Suppressor macrophage treated with lipopolysaccharide for 1 hour (primary cell): ENCODE data around the gene CELF4.
A peak's percentile ranks its signal among the peaks of the same experiment; 100 is the strongest.

Experiments used
- DNase-seq, 3 donors: peaks; one replicate each; pipeline ENCODE4 v3.0.0-alpha.2; 2020 to 2022

The CELF4 gene

GRCh38 chr18:37435150-37435867 is 130.3 kb downstream of the CELF4 start:
- no peak for DNase-seq

DNA sequence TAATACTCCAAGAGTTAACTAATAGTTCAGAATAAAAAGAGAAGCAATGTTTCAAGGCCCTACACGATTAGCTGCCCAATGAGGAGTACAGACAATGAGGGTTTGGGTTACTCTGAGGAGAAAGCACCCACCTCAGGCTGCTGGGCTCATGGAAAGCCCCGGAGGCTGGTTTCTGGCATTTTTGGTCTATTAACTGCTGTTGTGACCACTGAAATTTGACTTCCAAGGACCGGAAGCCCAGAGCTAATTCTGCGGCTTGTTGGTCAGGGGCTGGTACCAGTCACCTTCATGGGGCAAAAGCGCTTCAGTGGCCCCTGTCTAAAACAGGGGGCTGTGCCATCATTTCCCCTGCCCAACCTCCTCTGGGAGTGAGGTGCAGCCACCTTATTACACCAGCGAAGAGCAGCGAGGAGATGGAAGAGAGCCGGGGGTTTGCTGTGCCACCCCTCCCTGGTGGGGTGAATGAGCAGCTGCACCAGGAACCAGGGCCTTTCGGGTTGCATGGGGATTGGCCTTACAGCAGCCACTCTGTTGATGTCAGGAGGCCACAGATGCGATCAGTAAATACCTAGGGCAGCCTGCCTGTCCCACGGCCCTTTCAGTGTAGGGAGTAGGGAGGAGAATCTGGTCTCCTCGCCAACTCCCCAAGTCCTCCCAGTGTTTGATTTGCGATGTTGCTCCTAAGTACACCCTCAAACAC is 131.3 kb downstream of the CELF4 start:
- no peak for DNase-seq

- peak in 1 of 3 donors; percentile 8 for DNase-seq
Measured at GRCh38 chr18:37432436-37433195, 133.0 kb downstream of the CELF4 start.

GRCh38 chr18:37430357-37431076 is 135.1 kb downstream of the CELF4 start:
- no peak for DNase-seq

DNA sequence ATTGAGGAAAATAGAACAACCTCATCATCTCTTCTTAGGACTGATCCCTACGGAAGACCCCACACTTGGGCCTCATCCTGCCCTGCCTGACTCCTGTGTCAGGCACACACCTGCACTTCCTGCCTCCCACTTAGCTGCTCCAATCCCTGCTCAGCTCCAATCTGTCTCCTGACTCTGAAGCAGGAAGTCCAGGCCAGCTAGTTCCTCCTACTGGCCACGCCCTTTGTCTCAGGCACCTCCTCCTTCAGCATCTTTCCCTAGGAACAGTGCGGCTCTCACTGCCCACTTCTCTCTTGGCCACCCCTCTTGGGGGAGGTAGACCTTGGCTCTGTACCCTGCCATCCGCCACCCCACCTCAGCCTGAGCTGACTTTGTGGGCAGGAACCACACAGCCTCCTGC is 135.8 kb downstream of the CELF4 start:
- peak in 1 of 3 donors; percentile 9 for DNase-seq

- no peak for DNase-seq
Measured at GRCh38 chr18:37428288-37428974, 137.2 kb downstream of the CELF4 start.

- DNase-seq, result no peak
Measured at GRCh38 chr18:37426586-37426985, 139.0 kb downstream of the CELF4 start.

DNA sequence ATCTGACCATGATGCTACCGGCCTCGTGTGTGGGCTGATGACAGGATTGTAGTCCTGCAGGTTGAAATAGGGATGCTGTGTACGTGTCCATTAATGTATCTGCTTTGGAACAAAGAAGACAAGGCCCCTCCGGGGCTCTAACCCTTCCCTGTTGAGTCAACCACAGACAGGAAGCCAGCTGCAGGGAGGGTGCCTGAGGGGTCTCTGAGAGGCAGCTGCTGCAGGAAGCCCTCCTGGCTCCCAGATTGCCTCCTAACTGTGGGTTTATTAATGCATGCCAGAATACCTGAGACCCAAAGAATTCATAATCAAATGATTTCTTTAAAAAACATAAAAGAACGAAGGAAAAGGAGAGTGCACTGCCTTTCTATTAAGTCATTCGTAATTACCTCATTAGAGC is 140.4 kb downstream of the CELF4 start:
- DNase-seq, result no peak

DNA sequence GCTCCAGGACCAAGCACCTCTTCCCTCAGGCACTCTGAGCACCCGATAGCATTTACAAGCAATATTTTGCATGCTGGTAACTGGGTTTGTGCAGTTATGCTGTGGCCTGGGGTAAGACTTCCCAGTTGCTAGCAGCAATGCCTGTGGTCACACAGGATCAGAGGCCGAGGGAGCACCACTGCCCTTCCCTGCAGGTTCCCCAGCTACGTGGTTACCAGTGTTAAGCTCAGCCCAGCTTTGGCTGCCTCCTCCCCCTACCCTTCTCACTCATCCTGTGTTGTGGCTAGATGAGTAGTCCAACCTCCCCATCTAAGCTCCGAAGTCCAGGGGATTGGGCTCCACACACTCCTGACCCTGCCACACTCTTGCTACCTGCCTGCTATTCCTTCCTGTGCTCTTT is 141.1 kb downstream of the CELF4 start:
- no peak for DNase-seq

DNA sequence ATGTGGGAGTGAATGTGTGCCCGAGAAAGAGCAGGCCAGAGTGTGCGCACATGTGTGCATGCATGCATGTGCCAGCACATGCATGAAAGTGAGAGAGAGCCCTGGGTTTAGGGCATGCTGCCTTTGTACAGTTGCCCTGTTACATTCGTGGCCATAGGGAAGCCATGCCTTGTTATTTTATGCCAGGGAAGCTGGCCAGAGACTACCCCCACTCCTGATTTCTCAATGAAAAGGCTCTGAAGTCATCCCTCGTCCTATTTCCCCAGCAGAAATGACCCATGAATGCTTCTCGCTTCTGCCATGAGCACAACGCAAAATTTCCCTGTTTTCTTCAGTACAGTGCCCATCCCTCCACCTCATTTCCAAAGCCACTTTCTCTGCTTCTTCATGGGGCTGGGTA is 143.0 kb downstream of the CELF4 start:
- no peak for DNase-seq

DNA sequence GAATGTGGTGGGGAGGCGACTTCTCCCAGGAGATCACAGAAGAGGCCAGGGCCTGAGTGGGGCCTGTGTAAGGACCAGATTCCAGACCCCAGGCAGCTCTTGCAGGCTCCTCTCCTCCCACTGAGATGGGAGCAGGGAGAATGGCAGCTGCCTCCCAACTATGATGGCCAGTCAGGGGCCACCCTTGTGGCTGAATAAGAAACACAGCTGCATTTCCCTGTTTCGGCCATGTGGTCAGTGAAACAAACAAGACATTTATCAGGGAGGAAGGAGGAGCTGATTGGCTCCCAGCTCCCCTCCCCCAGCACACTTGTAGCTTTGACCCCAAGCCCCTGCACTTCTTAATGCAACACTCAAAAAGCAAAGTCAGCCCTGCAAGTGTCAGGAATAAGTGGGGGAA is 143.5 kb downstream of the CELF4 start:
- DNase-seq, result no peak

GRCh38 chr18:37421341-37422077 is 144.1 kb downstream of the CELF4 start:
- DNase-seq, result no peak

DNA sequence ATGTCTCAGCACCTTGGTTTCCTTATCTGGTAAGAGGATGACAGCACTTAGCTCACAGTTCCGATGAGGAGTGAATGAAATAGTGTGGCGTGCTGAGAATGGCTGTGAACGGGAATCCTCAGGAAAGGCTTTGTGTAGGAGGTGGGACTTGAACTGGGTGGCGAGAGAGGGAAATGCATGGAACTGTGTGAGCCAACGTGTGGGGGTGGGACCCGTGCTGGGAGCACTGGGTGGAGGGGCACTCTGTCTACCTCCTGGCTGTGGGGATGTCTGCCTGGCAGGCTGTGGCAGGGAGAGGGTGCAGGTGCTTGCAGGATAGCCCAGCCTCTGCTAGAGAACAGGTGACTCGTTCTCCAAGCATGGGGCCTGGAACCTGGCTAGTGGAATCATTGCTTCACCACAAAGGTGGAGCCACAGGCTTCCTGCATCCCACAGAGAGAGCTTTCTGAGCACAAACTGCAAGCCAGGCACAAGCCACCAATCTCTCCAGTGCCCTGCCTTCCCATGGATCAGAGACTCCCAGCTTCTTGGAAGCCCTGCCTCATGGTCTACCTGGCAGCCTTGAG is 145.2 kb downstream of the CELF4 start:
- no peak for DNase-seq

DNA sequence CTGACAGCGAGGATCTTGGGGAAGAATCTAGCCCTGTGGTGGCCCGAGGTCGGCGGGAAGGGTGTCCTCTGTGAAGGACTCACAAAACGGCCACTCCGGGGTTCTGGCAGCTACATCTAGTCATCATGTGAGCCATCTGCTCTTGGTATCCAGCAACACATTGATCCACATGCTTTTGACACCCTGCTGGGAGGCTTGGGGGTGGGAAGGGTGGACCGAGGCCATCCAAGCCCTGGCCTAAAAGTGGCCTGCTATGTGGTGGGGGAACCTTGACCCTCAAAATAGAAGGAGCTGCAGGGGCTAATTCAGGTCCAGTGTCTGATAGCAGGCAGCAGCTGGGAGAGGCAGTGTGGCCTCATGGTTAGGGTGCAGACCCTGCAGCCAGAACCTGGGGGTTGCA is 145.7 kb downstream of the CELF4 start:
- DNase-seq, result no peak

GRCh38 chr18:37419315-37419714 is 146.3 kb downstream of the CELF4 start:
- DNase-seq, result no peak

DNA sequence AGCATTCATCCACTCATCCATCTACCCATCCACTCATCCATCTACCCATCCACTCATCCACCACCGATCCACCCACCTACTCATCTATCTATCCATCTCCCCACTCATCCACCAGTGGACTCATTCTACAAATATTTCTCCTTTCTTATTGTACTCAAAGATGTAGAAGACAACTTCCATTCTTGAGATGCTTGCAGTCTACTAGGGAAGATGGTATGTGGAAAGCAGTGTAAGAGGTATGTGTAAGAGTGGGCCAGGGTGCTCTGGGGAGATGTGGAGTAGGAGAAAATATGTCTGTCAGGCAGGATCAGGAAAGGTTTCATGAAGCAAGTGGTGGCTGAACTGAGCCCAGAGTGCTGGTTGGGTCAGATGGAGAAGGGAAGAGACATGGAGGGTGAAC is 150.8 kb downstream of the CELF4 start:
- DNase-seq, result no peak

GRCh38 chr18:37412829-37413228 is 152.8 kb downstream of the CELF4 start:
- DNase-seq, result no peak

DNA sequence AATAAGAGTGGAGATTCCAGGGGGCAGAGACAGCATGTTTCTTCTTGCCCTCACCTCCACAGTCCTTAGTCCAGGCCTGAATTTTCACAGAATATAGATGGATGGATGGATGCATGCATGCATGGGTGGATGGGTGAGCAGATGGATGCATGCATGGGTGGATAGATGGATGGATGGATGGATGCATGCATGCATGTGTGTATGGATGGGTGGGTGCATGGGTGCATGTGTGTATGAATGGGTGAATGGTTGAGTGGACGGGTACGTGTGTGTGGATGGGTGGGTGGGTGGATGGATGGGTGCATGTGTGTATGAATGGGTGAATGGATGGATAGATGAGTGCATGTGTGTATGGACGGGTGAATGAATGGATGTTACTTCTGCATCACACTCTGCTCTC is 153.3 kb downstream of the CELF4 start:
- no peak for DNase-seq

GRCh38 chr18:37409878-37410277 is 155.7 kb downstream of the CELF4 start:
- DNase-seq, result no peak

DNA sequence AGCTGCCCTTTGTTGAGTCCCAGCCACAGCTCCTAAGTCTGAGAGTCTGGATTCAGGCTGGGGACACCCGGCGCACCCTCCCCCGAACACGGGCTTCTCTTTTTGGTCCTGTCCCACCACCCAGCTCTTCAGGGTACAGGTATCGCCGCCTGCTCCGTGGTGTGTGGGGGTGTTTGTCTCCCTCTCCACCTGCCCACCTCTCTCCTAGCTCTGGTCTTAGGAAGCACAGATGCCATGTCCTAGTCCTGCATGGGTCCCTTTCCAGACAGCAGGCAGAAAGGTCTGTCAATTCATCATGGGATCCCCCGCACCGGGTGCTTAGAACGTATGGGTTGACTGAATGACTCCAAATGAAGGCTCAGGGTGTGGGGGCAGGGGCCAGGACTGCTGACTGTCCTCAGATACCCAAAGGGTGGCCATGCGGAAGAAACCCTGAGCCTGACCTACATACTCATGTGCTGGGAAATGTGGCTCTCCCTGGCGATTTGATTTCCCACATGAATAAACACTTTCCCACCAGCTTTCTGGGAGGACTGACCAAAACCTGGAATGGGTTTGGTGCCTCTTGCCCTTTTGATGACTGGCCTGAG is 156.8 kb downstream of the CELF4 start:
- no peak for DNase-seq

DNA sequence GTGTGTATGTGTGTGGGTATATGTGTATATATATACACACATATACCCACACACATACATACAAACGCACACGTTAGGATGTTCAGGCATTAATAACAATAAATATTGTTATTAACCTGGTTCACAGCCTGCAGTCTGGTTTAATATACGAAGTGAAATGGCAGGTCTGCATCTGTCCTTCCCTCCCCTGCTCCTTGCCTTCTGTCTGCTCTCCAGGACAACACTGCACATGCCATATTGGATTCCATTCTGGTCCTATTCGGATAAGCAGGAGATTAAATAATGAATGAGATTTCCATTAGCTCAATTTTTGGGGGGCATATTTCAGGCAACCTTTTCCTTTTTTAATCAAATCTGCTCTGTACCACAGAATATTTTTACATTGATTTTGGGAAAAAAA is 158.0 kb downstream of the CELF4 start:
- no peak for DNase-seq
